Body of pancreas (tissue), 4 donors: ENCODE results near the gene CREB3L2. TPM values are rescaled to one million over a fixed set of nuclear protein-coding genes. Genes with fewer than 3 reads are reported as not detected.

Source experiments
- ATAC-seq: fragments of 150-250 bp; one replicate; pipeline ENCODE4 v1.9.1; 2016
- DNase-seq, 4 donors: peaks; one replicate each; pipeline ENCODE4 v3.0.0-alpha.2; 2019
- H3K27ac ChIP-seq, 4 donors: fragments of 200-600 bp; sonication (generic); 1 replicate in 3 of 4; 2 replicates in 1 of 4; pipeline versions ENCODE4 v1.5.1 to v1.6.1; 2016 to 2019; ENCODE audit warnings: mild to moderate bottlenecking in 1 of 4, mixed read lengths in 1 of 4, moderate library complexity in 1 of 4
- H3K27me3 ChIP-seq, 2 donors: fragments of 200-600 bp; sonication (generic); one replicate each; pipeline ENCODE4 v1.6.0; 2016; ENCODE audit warnings: mild to moderate bottlenecking in 1 of 2
- H3K36me3 ChIP-seq, 2 donors: fragments of 200-600 bp; sonication (generic); replicated peaks in 1 of 2; 2 replicates each; pipeline ENCODE4 v1.5.1; 2016; ENCODE audit warnings: low read depth in 2 of 2; ENCODE audit not compliant: insufficient read depth in 1 of 2
- H3K4me1 ChIP-seq: fragments of 200-600 bp; sonication (generic); one replicate; pipeline ENCODE4 v1.6.0; 2016
- H3K4me3 ChIP-seq, 2 donors: fragments of 200-600 bp; sonication (generic); 1 replicate in 1 of 2; 2 replicates in 1 of 2; pipeline ENCODE4 v1.5.1; 2016 to 2019
- H3K9me3 ChIP-seq, 3 donors: fragments of 200-600 bp; sonication (generic); 1 replicate in 2 of 3; 2 replicates in 1 of 3; pipeline ENCODE4 v1.5.1; 2016
- POLR2A ChIP-seq, 3 donors: fragments of 450-650 bp; IDR thresholded peaks; one replicate each; pipeline ENCODE4 v1.6.1; 2016; ENCODE audit warnings: antibody characterized with exemption in 3 of 3, mild to moderate bottlenecking in 2 of 3
- WGBS, 2 donors: methylation state at CpG; one replicate each; pipeline ENCODE4 v1.1.5; 2017; 5-methylcytosine and 5-hydroxymethylcytosine counted together
- intact Hi-C: fragments of 100-400 bp; cut with DNase I; formaldehyde crosslinking; loops from one replicate; pipeline ENCODE4 v1.15.1; 2023
- total RNA-seq, 2 donors: library from RNA; depleted of rRNA; stranded (reverse); fragments of >200 nt; gene quantifications; one replicate each; pipeline ENCODE4 v1.1.0, GENCODE V29; 2016
- TF ChIP-seq, protein P1 (sequence below), 7 experiments: fragments of 450-650 bp in 4 of 7; fragments of 200-600 bp in 3 of 7; sonication (generic) in 3 of 7; IDR thresholded peaks; one replicate each; pipeline ENCODE4 v1.5.1; 2016 to 2019; ENCODE audit warnings: antibody characterized with exemption in 7 of 7

The CREB3L2 gene
- total RNA-seq, 2 donors from 2014 or later, result 21.3 to 28.0 TPM

DNA sequence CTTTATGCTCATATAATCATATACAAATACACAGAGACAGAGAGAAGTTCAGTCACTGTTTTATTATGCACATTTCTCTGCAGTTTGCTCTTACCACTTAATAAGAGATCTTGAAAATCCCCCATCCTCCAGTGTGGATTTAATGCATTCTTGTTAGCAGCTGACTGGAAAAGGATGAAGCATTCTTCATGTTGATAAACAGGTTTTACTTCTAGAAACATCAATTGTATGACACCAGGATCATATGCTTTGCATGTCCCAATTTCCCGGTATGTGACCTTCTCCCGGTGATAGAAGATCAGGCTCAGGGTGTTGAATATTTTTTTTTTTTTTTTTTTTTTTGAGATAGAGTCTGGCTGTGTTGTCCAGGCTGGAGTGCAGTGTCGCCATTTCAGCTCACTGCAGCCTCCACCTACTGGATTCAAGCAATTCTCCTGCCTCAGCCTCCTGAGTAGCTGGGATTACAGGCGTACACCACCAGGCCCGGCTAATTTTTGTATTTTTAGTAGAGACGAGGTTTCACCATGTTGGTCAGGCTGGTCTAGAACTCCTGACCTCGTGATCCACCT, 6.2 kb upstream of the CREB3L2 start:
- Histone ChIP-seq H3K4me3 (no peak overlapping the region), H3K9me3 (no peaks in the 10 kb centered on the region), H3K4me1 (peaks cover 4% of the 10 kb centered on the region), H3K27me3 (no peaks in the 10 kb centered on the region), H3K27ac (no peak overlapping the region), H3K36me3 (no peaks in the 10 kb centered on the region)
- intact Hi-C loops, result loop anchor here (2.0 to 5.0 kb wide), 2 partner anchors 105 to 351 kb away; no protein-coding TSS in a partner anchor
- DNase-seq (no peak), ATAC-seq (no peak)
- TF ChIP-seq, protein P1, sequence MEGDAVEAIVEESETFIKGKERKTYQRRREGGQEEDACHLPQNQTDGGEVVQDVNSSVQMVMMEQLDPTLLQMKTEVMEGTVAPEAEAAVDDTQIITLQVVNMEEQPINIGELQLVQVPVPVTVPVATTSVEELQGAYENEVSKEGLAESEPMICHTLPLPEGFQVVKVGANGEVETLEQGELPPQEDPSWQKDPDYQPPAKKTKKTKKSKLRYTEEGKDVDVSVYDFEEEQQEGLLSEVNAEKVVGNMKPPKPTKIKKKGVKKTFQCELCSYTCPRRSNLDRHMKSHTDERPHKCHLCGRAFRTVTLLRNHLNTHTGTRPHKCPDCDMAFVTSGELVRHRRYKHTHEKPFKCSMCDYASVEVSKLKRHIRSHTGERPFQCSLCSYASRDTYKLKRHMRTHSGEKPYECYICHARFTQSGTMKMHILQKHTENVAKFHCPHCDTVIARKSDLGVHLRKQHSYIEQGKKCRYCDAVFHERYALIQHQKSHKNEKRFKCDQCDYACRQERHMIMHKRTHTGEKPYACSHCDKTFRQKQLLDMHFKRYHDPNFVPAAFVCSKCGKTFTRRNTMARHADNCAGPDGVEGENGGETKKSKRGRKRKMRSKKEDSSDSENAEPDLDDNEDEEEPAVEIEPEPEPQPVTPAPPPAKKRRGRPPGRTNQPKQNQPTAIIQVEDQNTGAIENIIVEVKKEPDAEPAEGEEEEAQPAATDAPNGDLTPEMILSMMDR (IDR thresholded peaks at IDR 0.05), result no peak
- 68 to 75% methylated on average over 7 of the region's 7 CpGs for WGBS, 2 donors

DNA sequence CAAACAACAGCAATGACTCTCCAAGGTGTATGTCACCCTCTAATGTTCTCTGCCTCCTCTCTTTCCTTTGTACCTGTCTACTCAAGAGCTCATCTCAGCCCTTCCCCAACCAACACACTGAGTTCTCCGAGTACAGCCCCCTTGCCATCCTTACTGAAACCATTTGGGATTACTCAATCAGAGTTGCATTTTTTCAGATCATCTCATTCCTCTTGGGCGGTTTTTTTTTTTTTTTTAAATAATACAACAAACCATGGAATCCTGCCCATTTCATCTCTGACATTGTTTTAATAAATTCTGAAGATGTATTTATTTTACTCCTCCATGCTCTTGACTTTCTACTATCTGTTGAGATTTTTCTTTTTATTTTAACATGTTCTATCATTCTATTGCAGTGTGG, 4.2 kb upstream of the CREB3L2 start:
- no peak for TF ChIP-seq POLR2A (IDR thresholded peaks at IDR 0.05)
- TF ChIP-seq, protein P1 (IDR thresholded peaks at IDR 0.05), result no peak
- intact Hi-C loops, result loop anchor here (5.0 kb wide), 1 partner anchor 349 kb away; no protein-coding TSS in a partner anchor
- Histone ChIP-seq H3K27ac (no peak overlapping the region), H3K4me1 (peaks cover 4% of the 10 kb centered on the region), H3K4me3 (no peak overlapping the region), H3K9me3 (no peaks in the 10 kb centered on the region), H3K36me3 (no peaks in the 10 kb centered on the region), H3K27me3 (no peaks in the 10 kb centered on the region)
- DNase-seq (no peak), ATAC-seq (no peak)
- 85 to 89% methylated on average over 2 of the region's 2 CpGs for WGBS, 2 donors

DNA sequence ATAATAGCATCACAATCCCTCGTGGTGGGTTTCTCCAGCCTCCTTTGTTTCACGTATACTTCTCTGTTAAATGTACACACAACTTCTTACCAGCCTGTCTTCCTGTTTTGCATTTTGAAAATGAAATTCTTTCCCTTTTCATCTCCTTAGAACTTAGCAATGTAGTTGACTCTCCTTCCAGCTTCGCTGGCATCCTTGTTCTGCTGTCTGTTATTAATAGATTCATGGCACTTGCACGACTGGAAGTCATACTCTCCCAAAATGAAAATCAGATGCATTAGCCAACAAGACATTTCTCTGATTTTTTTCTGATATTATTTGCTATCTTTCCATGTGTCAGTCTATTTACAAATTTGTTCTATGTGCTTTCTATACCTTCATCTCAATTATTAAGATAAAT, 3.0 kb upstream of the CREB3L2 start:
- WGBS, 2 donors, result 73 to 74% methylated on average over 4 of the region's 4 CpGs
- ATAC-seq (no peak), DNase-seq (no peak)
- H3K27me3 ChIP-seq, result no peaks in the 10 kb centered on the region
- H3K27ac ChIP-seq, result no peak overlapping the region
- H3K36me3 ChIP-seq, result no peaks in the 10 kb centered on the region
- H3K4me1 ChIP-seq, result peaks cover 4% of the 10 kb centered on the region
- H3K4me3 ChIP-seq, result no peak overlapping the region
- H3K9me3 ChIP-seq, result no peaks in the 10 kb centered on the region
- intact Hi-C loops, result loop anchor here (5.0 kb wide), 1 partner anchor 348 kb away; no protein-coding TSS in a partner anchor
- TF ChIP-seq, protein P1 (IDR thresholded peaks at IDR 0.05), result no peak
- no peak for TF ChIP-seq POLR2A (IDR thresholded peaks at IDR 0.05)

DNA sequence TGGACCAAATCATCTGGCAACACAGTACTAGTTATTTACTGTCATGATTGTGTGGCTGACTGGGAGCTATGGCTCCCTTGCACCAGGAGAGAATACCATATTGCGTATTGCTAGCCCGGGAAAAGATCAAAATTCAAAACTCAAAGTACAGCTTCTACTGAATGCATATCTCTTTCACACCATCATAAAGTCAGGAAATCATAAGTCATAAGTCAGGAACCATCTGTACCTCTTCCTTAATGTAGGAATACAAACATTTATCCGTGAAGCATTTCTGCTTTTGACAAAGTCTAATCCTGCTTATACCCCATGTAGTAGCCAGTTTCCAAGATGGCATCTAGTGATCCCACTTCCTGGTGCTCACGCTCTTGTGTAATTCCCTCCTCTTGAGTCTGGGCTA, 2.2 kb upstream of the CREB3L2 start:
- WGBS, 2 donors, result 91 to 96% methylated on average over 4 of the region's 4 CpGs
- intact Hi-C loops, result no loop called here
- Histone ChIP-seq H3K27me3 (no peaks in the 10 kb centered on the region), H3K36me3 (no peaks in the 10 kb centered on the region), H3K4me3 (no peak overlapping the region), H3K27ac (no peak overlapping the region), H3K4me1 (peaks cover 5% of the 10 kb centered on the region), H3K9me3 (no peaks in the 10 kb centered on the region)
- no peak for ATAC-seq
- DNase-seq, result no peak
- no peak for TF ChIP-seq POLR2A (IDR thresholded peaks at IDR 0.05)
- TF ChIP-seq, protein P1 (IDR thresholded peaks at IDR 0.05), result no peak

- peak overlapping the region in 2 of 4 donors; percentile 44 to 96 for H3K27ac ChIP-seq
Measured at GRCh38 chr7:138002828-138003189, 923 bp upstream of the CREB3L2 start.

More at GRCh38 chr7:138002828-138003189, 923 bp upstream of the CREB3L2 start:
- Histone ChIP-seq H3K4me3 (no peak overlapping the region), H3K4me1 (peaks cover 14% of the 10 kb centered on the region), H3K36me3 (no peaks in the 10 kb centered on the region), H3K9me3 (no peaks in the 10 kb centered on the region), H3K27me3 (no peaks in the 10 kb centered on the region)
- WGBS, 2 donors, result 63 to 67% methylated on average over 6 of the region's 6 CpGs
- no peak for TF ChIP-seq POLR2A (IDR thresholded peaks at IDR 0.05)
- TF ChIP-seq, protein P1 (IDR thresholded peaks at IDR 0.05), result no peak
- ATAC-seq (no peak), DNase-seq (no peak)
- intact Hi-C loops, result no loop called here
